Liver (tissue), 3 donors: Measurements from ENCODE around the gene CCR8.

ENCODE experiments used
- CTCF ChIP-seq: fragments of 150-350 bp; IDR thresholded peaks from 2 replicates; pipeline ENCODE4 v1.5.1; 2017; ENCODE audit warnings: improper control_type of control experiment, low read depth, low read length; ENCODE audit not compliant: missing input control
- FOXA1 ChIP-seq: IDR thresholded peaks from 2 replicates; pipeline ENCODE4 v1.6.1; 2016; ENCODE audit warnings: antibody characterized with exemption
- GABPA ChIP-seq, 2 donors: IDR thresholded peaks in 1 of 2; conservative IDR thresholded peaks in 1 of 2; 2 replicates each; pipeline ENCODE4 v1.6.1; 2016; ENCODE audit warnings: antibody characterized with exemption in 2 of 2, mild to moderate bottlenecking in 1 of 2, moderate library complexity in 1 of 2
- RAD21 ChIP-seq, 2 donors: IDR thresholded peaks; 2 replicates each; pipeline ENCODE4 v1.6.1; 2016; ENCODE audit warnings: antibody characterized with exemption in 2 of 2, mild to moderate bottlenecking in 2 of 2
- RXRA ChIP-seq, 2 donors: IDR thresholded peaks; 2 replicates each; pipeline ENCODE4 v1.6.1; 2017 to 2018; ENCODE audit warnings: antibody characterized with exemption in 2 of 2, mild to moderate bottlenecking in 1 of 2
- TAF1 ChIP-seq: conservative IDR thresholded peaks from 2 replicates; pipeline ENCODE4 v1.6.1; 2016; ENCODE audit warnings: antibody characterized with exemption, mild to moderate bottlenecking
- donor health status: healthy.
- donor health status: healthy.

GRCh38 chr3:39378088-39378487 is 48.6 kb downstream of the CCR8 start:
- TF ChIP-seq CTCF (peak; percentile 83), TAF1 (no peak), GABPA (IDR thresholded peaks at IDR 0.05 in 1 of 2, conservative IDR thresholded peaks at IDR 0.05 in 1 of 2) (no peak), RXRA (IDR thresholded peaks at IDR 0.05) (peak; percentile 20 to 36), FOXA1 (no peak), RAD21 (IDR thresholded peaks at IDR 0.05) (peak; percentile 92 to 93)
